ENCODE results near the gene VPS72.
A peak's percentile ranks its signal among the peaks of the same experiment; 100 is the strongest.

Gene VPS72

GRCh38 chr1:151146072-151146411 is 44.0 kb downstream of the VPS72 start:
- no peak for DNase-seq (ENCODE audit: low read depth in 4 of 4, low spot score in 1 of 4)

DNA sequence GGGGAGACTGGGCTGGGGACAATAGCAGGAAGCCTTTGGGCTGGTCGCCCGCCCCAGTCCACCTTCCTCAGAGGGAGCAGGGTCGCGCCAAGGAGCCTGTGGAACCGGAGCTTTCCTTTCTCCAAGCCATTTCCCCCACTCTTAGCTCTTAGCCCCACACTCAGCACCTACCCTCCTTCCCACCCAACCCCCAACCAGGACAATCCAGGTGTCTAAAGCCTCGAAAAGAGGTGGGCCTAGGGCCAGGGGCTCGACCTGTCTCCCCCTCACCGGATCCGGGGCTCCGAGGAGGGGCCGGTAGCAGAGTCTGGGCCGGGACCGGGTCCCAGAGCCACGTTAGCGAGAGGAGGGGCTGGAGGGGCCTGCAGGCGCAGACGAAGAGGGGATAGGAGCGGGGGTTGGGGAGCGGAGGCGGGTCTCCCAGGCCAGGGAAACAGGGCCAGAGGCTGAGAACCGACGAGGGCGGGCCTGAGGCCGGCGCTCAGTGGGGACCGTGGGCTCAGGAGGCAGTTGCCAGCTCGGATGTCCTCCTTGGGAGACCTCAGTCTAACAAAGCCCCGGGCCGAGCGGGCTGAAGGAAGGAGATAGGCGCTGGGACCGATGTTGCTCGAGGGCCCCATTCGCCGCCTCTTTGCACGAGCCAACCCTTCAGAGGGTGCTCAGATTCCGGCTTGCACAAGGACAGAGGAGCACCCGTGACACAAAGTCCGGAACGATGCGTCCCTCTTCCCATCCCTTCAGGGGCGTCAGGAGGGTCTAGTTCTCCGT is 44.5 kb downstream of the VPS72 start:
- no peak for DNase-seq (ENCODE audit: low read depth in 4 of 4, low spot score in 1 of 4)

DNA sequence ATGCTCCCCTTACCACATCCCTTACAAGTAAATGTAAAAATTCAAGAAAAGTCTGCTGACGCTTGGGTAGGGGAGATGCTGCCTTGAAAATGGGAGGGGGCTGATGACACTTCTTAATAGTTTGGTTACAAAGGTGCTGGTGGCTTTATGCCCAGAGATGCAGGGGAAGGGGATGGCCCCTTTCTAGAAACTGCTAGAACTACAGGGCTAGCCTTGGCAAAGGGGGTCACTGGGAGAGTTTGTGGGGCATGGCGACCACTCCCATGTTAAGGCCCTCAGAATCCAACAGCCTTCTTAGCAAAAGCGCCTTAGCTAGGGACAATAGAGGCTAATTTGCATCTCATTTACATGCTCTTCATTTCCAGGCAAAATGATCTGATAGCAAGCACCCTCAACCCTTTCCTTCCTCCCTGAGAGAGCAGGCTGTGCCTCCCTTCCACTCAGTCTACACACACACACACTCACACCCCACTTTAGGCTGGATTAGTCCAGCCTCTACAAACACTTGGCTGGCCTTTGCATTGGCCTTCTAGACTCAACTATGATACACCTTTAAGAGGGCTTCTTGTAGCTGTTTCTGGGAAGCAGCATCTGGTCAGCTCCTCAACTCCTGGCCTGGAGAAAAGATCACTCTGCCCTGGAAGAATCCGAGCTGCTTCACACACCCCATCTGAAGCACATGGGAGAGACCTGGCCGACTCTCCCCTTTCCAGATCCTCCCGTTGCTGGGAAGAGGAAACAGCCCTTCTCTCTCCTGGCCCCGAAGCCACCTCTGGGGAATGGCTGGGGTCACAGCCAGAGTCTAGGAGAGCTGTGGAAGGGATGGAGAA is 45.3 kb downstream of the VPS72 start:
- no peak for DNase-seq (ENCODE audit: low read depth in 4 of 4, low spot score in 1 of 4)

GRCh38 chr1:151143986-151144385 is 46.0 kb downstream of the VPS72 start:
- no peak for DNase-seq (ENCODE audit: low read depth in 4 of 4, low spot score in 1 of 4)

GRCh38 chr1:151143057-151143435 is 47.0 kb downstream of the VPS72 start:
- no peak for DNase-seq (ENCODE audit: low read depth in 4 of 4, low spot score in 1 of 4)

GRCh38 chr1:151142411-151143056 is 47.5 kb downstream of the VPS72 start:
- no peak for DNase-seq (ENCODE audit: low read depth in 4 of 4, low spot score in 1 of 4)

- DNase-seq (ENCODE audit: low read depth in 4 of 4, low spot score in 1 of 4) = no peak
Observed at GRCh38 chr1:151137789-151138188, 52.2 kb downstream of the VPS72 start.

DNA sequence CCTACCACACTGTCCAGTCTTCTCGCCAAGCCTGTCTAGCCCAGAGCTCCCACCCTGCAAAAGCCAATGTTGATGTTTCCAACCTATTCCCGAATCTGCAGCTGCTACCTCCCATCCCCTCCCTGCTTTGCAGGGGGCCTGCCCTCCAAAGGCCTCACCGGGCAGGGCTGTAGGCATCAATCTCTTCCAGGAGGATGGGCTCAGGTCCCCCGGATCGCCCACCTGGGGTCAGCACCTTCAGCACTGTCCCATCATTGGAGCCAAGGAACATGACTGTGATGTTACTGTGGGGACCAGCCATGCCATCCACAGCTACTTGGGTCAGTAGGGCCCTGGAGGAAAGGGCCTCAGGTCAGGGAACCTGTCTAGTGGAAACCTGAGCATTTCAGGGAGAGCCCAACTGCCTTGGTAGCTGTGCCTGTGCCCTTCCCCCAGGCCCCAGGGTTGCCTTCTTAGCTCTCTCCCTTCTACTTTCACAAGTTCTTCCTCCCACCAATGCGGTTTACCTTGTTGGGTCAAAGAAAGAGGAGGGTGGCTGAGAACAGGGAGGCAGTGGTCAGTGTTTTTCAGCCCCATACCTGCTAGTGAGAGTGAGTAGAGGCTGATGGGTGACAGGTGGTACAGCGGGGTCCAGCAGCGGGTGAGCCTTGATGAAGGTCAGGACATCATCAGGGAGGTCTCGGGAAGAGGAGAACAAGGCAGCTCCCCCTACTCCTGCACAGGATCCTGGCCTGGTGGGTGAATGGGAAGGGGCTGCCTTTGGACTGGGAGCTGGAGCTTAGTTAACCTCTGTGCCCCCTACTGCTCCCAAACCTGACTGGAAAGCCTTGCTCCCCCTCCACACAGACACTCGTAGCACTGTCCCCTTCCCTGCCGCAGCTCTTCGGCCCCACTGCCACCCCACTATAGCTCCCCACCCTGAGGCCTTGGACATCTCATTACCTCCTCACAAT is 54.3 kb downstream of the VPS72 start:
- no peak for DNase-seq (ENCODE audit: low read depth in 4 of 4, low spot score in 1 of 4)

DNA sequence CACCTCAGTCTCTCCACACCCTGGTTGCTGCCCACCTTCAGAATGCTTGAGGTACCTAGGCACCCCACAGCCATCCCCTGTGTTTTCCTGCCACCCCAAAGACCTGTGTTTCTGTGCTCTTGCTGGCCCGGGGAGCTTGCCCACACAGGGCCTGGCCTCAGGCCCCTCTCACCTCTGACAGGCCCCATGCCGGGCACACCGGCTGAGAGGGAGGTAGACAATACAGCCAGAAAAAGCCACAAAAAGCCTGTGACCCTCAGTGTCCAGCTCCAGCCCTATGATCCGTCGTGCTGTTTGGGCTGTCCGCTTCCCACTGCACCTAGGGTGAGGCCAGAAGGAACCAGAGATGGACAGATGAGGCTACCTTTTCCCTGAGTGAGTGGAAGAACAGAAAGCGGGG is 55.0 kb downstream of the VPS72 start:
- DNase-seq (ENCODE audit: low read depth in 4 of 4, low spot score in 1 of 4) = no peak

DNA sequence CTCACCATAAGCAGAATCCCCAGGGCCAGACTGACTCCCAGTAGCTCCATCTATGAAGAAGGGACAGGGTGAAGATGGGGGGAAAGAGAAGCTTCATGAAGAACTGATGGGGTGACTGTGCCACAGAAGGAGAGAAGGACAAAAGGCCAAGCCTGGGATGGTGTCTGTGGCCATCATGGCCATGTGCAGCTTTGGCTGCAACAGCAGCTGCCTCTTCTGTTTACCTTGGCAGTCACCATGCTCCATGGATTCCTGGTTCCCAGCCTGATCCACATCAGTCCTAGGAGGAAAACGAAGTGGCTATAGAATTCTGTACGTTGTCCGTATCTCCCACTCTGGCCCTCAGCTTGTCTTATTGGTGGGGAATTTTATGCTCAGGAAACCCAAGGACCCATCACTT is 55.6 kb downstream of the VPS72 start:
- no peak for DNase-seq (ENCODE audit: low read depth in 4 of 4, low spot score in 1 of 4)

DNA sequence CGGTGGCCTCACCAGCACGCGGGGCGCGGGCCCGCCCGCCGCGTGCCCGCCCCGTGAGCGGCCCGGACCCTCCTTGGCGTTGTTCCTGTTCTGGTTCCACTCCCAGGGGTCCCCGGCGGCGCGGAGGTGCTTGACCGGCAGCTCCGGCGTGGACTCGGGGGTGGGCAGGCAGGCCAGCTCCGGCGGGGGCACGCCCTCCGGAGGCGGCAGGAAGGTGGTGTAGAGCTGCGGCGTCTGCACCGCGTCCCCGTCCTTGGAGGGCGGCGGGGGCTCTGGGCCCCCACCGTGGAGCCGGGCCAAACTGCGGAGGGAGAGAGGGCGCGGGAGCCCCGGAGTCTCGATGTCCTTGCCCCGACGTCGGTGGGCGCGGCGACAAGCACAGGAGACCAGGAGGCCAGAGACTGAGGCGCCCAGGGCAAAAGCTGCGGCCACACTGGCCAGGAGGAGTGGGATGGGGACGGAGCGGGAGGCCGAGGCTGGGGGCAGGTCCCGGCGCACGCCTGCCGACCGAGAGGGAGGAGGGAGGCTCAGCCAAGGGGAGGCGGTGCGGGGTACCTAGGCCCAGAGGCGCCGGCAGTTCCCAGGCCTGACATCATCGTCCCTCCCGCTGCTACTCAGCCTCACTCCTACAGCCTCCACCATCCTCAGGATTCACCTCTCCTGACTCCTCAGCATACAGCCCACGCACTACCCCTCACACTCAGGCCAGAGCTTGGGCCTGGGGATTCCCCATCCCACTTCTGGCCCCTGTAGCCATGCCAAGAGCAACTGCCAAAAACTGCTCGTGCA is 56.8 kb downstream of the VPS72 start:
- no peak for DNase-seq (ENCODE audit: low read depth in 4 of 4, low spot score in 1 of 4)

DNA sequence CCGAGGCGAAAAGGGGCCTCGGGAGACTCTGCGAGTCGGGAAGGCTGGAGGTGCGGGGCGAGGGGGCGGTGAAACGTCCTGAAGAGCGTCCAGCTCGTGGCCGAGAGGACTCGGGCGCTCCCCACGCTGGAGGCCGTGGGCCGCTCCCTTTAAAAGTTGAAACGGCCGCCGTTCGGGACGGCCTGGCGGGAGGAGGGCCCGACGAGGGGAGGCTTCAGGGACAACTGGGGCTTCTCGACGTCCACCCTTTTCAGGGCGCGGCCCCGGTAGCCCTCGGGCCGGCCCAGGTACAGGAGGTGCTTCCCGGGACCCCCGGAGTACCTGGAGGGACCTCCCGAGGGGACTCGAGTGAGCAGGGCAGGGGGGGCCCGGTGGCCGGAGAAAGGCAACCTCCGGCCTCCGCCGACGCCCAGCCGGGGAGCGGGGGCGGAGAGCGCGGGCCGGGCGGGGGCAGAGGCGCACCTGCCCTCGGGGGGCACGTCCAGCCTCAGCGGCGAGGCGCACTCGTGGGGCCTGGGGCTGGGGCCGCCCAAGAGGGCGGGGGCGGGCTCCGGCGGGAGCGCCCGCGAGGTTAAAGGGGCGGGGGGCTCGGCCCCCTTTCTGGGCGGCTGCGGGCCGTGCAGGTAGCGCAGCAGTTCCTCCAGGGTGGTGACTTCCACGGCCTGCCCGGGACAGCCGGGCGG is 57.5 kb downstream of the VPS72 start:
- no peak for DNase-seq (ENCODE audit: low read depth in 4 of 4, low spot score in 1 of 4)

GRCh38 chr1:151131701-151132334 is 58.2 kb downstream of the VPS72 start:
- no peak for DNase-seq (ENCODE audit: low read depth in 4 of 4, low spot score in 1 of 4)

DNA sequence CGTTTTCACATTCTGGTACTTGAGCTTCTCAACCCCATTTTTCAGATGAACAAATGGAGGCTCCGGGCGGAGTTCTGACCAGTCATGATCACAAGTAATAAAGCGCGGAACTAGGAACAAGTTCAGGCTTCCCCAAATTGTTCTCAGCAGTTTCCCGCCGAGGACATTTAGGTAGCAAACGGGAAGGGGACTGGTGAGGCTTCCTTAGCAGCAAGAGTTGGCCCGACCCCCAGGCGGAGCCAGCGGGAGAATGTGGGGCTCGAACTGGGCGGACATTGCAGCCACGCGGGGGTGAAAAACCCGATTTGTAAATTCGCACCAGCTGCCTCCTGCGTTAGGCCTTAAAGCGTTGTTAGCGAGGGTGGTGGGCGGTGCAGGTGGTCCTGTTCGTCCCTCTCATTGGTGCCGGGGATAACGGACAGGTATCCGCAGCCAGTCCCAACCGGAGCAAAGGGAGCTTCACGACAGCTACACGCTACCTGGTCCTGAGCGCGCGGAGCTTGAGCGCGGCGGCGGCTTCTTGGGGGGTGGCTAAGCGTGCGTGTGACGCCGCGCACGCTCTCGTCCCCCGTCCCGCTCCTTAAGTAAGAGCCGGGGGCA is 58.9 kb downstream of the VPS72 start:
- peak; percentile 45 to 78 (median 63) for DNase-seq (ENCODE audit: low read depth in 4 of 4, low spot score in 1 of 4)

GRCh38 chr1:151128800-151129199 is 61.2 kb downstream of the VPS72 start:
- DNase-seq (ENCODE audit: low read depth in 4 of 4, low spot score in 1 of 4) = no peak
